Skeletal muscle tissue (tissue), 4 donors: ENCODE results near the gene APMAP. TPM values are rescaled to one million over a fixed set of nuclear protein-coding genes. Genes with fewer than 3 reads are reported as not detected.

ENCODE experiments used
- H3K27ac ChIP-seq: one replicate; pipeline ENCODE4 v1.7.0; 2013; ENCODE audit warnings: mild to moderate bottlenecking, low read depth, low read length, inconsistent platforms
- H3K27me3 ChIP-seq, 3 donors: one replicate each; pipeline ENCODE4 v1.7.0; 2013; ENCODE audit warnings: low read length in 3 of 3; ENCODE audit not compliant: control insufficient read depth in 3 of 3, insufficient read depth in 3 of 3
- H3K36me3 ChIP-seq, 3 donors: one replicate each; pipeline ENCODE4 v1.7.0; 2013; ENCODE audit warnings: low read length in 3 of 3; ENCODE audit not compliant: control insufficient read depth in 3 of 3, insufficient read depth in 3 of 3
- H3K4me1 ChIP-seq, 3 donors: one replicate each; pipeline ENCODE4 v1.7.0; 2013; ENCODE audit warnings: low read length in 3 of 3, mild to moderate bottlenecking in 3 of 3; ENCODE audit not compliant: control insufficient read depth in 3 of 3, insufficient read depth in 3 of 3
- H3K4me3 ChIP-seq, 3 donors: one replicate each; pipeline ENCODE4 v1.7.0; 2013; ENCODE audit warnings: low read length in 3 of 3
- H3K9ac ChIP-seq, 3 donors: one replicate each; pipeline ENCODE4 v1.7.0; 2013; ENCODE audit warnings: low read length in 3 of 3, mild to moderate bottlenecking in 3 of 3, moderate library complexity in 2 of 3, low read depth in 1 of 3
- H3K9me3 ChIP-seq, 3 donors: one replicate each; pipeline ENCODE4 v1.7.0; 2013; ENCODE audit warnings: low read length in 3 of 3; ENCODE audit not compliant: control insufficient read depth in 3 of 3
- total RNA-seq: library from RNA; depleted of rRNA; stranded (reverse); fragments of >200 nt; gene quantifications from one replicate; pipeline ENCODE4 v1.2.3, GENCODE V29; 2014
- donor health status: Osteomylitis.

APMAP gene
- total RNA-seq, 1 donor from 2014 or later, result 41.2 TPM

- peaks cover 0 to 3% (median 0%) of the 10 kb centered on the region in 3 donors for H3K4me1 ChIP-seq
- H3K9ac ChIP-seq, result peak overlapping the region in 1 of 3 donors; percentile 33
- H3K27me3 ChIP-seq, result no peaks in the 10 kb centered on the region
- no peak overlapping the region for H3K27ac ChIP-seq
- H3K36me3 ChIP-seq, result peaks cover 54 to 65% (median 58%) of the 10 kb centered on the region in 3 donors
- H3K4me3 ChIP-seq, result no peak overlapping the region
- H3K9me3 ChIP-seq, result no peaks in the 10 kb centered on the region
Measured at GRCh38 chr20:24963672-24964505, 28.7 kb downstream of the APMAP start.

- Histone ChIP-seq H3K4me3 (no peak overlapping the region), H3K27me3 (no peaks in the 10 kb centered on the region), H3K9ac (no peak overlapping the region), H3K9me3 (no peaks in the 10 kb centered on the region), H3K27ac (no peak overlapping the region), H3K36me3 (peaks cover 51 to 60% (median 51%) of the 10 kb centered on the region in 3 donors), H3K4me1 (peaks cover 0 to 3% (median 0%) of the 10 kb centered on the region in 3 donors)
Measured at GRCh38 chr20:24962510-24962909, 30.0 kb downstream of the APMAP start.

GRCh38 chr20:24962182-24962492 is 30.4 kb downstream of the APMAP start:
- peaks cover 0 to 3% (median 0%) of the 10 kb centered on the region in 3 donors for H3K4me1 ChIP-seq
- H3K36me3 ChIP-seq, result peaks cover 49 to 60% (median 50%) of the 10 kb centered on the region in 3 donors
- no peak overlapping the region for H3K4me3 ChIP-seq
- no peaks in the 10 kb centered on the region for H3K27me3 ChIP-seq
- H3K27ac ChIP-seq, result no peak overlapping the region
- H3K9me3 ChIP-seq, result no peaks in the 10 kb centered on the region
- H3K9ac ChIP-seq, result no peak overlapping the region

GRCh38 chr20:24961384-24962181 is 31.0 kb downstream of the APMAP start:
- Histone ChIP-seq H3K27me3 (no peaks in the 10 kb centered on the region), H3K9ac (no peak overlapping the region), H3K4me3 (no peak overlapping the region), H3K4me1 (peaks cover 0 to 3% (median 0%) of the 10 kb centered on the region in 3 donors), H3K9me3 (no peaks in the 10 kb centered on the region), H3K27ac (no peak overlapping the region), H3K36me3 (peaks cover 50 to 62% (median 50%) of the 10 kb centered on the region in 3 donors)

GRCh38 chr20:24960861-24961260 is 31.7 kb downstream of the APMAP start:
- H3K36me3 ChIP-seq, result peaks cover 48 to 57% (median 51%) of the 10 kb centered on the region in 3 donors
- no peak overlapping the region for H3K27ac ChIP-seq
- H3K9ac ChIP-seq, result no peak overlapping the region
- no peak overlapping the region for H3K4me3 ChIP-seq
- peaks cover 0 to 3% (median 0%) of the 10 kb centered on the region in 3 donors for H3K4me1 ChIP-seq
- H3K9me3 ChIP-seq, result no peaks in the 10 kb centered on the region
- no peaks in the 10 kb centered on the region for H3K27me3 ChIP-seq

- no peak overlapping the region for H3K27ac ChIP-seq
- H3K9ac ChIP-seq, result no peak overlapping the region
- peaks cover 46 to 52% (median 49%) of the 10 kb centered on the region in 3 donors for H3K36me3 ChIP-seq
- H3K4me1 ChIP-seq, result peaks cover 0 to 3% (median 0%) of the 10 kb centered on the region in 3 donors
- no peak overlapping the region for H3K4me3 ChIP-seq
- no peaks in the 10 kb centered on the region for H3K27me3 ChIP-seq
- no peaks in the 10 kb centered on the region for H3K9me3 ChIP-seq
Measured at GRCh38 chr20:24960302-24960801, 32.2 kb downstream of the APMAP start.

- no peak overlapping the region for H3K9ac ChIP-seq
- H3K9me3 ChIP-seq, result no peaks in the 10 kb centered on the region
- no peaks in the 10 kb centered on the region for H3K27me3 ChIP-seq
- peaks cover 42 to 47% (median 46%) of the 10 kb centered on the region in 3 donors for H3K36me3 ChIP-seq
- H3K4me3 ChIP-seq, result no peak overlapping the region
- no peaks in the 10 kb centered on the region for H3K4me1 ChIP-seq
- no peak overlapping the region for H3K27ac ChIP-seq
Measured at GRCh38 chr20:24959591-24960301, 32.8 kb downstream of the APMAP start.

GRCh38 chr20:24958506-24959385 is 33.8 kb downstream of the APMAP start:
- H3K27ac ChIP-seq, result no peak overlapping the region
- no peaks in the 10 kb centered on the region for H3K27me3 ChIP-seq
- no peak overlapping the region for H3K4me3 ChIP-seq
- no peaks in the 10 kb centered on the region for H3K9me3 ChIP-seq
- no peak overlapping the region for H3K9ac ChIP-seq
- no peaks in the 10 kb centered on the region for H3K4me1 ChIP-seq
- H3K36me3 ChIP-seq, result peaks cover 37 to 45% (median 39%) of the 10 kb centered on the region in 3 donors
